ENCODE measurements around the gene PPP1CA. TPM values are rescaled to one million over a fixed set of nuclear protein-coding genes. Genes with fewer than 3 reads are reported as not detected.

The PPP1CA gene
- total RNA-seq, 4 donors from 2014 or later, result 15.9 to 180 (median 77.1) TPM

DNA sequence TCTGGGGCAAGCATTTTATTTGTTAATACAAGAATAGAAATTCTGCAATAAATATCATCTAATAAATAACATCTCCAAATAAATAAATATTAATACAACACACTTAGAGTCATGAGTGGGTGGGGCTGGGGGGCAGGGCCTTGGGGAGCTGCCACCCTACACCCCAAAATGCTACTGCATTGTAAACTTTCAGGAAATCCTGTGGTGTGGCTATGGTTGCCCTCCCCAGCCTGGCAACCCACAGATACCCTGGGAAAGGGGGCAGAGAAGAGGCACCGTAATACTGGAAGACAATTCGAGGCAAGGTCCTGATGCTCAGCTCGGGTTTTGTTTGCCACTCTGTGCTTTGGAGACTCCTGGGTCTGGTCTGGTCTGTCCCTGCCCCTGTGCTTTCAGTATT, 37.5 kb downstream of the PPP1CA start:
- H3K4me3 ChIP-seq, result no peak overlapping the region
- peak overlapping the region in 1 of 2 donors; percentile 92 for H3K27ac ChIP-seq
- no peak for TF ChIP-seq POLR2A (IDR thresholded peaks at IDR 0.05)
- no peak for DNase-seq
- H3K36me3 ChIP-seq, result no peaks in the 10 kb centered on the region
- peaks cover 5 to 16% of the 10 kb centered on the region in 2 donors for H3K4me1 ChIP-seq
- no peaks in the 10 kb centered on the region for H3K9me3 ChIP-seq
- intact Hi-C loops (cut with DNase I; ENCODE audit: low total_unique reads), result no loop called here
- H3K27me3 ChIP-seq, result no peaks in the 10 kb centered on the region

GRCh38 chr11:67357831-67358670, 43.6 kb downstream of the PPP1CA start:
- peak overlapping the region; percentile 97 to 99 for H3K27ac ChIP-seq
- peaks cover 23 to 37% of the 10 kb centered on the region in 2 donors for H3K4me1 ChIP-seq
- no peak for TF ChIP-seq POLR2A (IDR thresholded peaks at IDR 0.05)
- no peak for TF ChIP-seq CTCF (IDR thresholded peaks at IDR 0.05)
- no peak overlapping the region for H3K4me3 ChIP-seq
- intact Hi-C loops (cut with DNase I; ENCODE audit: low total_unique reads), result loop anchor here (2.0 kb wide), 1 partner anchor 25 kb away; no protein-coding TSS in a partner anchor
- H3K27me3 ChIP-seq, result no peaks in the 10 kb centered on the region
- no peaks in the 10 kb centered on the region for H3K9me3 ChIP-seq
- H3K36me3 ChIP-seq, result no peaks in the 10 kb centered on the region
- DNase-seq, result no peak

GRCh38 chr11:67356864-67357561, 44.6 kb downstream of the PPP1CA start:
- Histone ChIP-seq H3K4me3 (no peak overlapping the region), H3K27me3 (no peaks in the 10 kb centered on the region), H3K36me3 (no peaks in the 10 kb centered on the region), H3K9me3 (no peaks in the 10 kb centered on the region), H3K27ac (peak overlapping the region; percentile 97 to 99), H3K4me1 (peaks cover 24 to 37% of the 10 kb centered on the region in 2 donors)
- DNase-seq, result peak; percentile 71 to 74
- intact Hi-C loops (cut with DNase I; ENCODE audit: low total_unique reads), result loop anchor here (2.0 kb wide), 1 partner anchor 26 kb away; no protein-coding TSS in a partner anchor
- peak; percentile 90 to 97 (median 94) for TF ChIP-seq CTCF (IDR thresholded peaks at IDR 0.05)
- TF ChIP-seq POLR2A (IDR thresholded peaks at IDR 0.05), result no peak

- no peaks in the 10 kb centered on the region for H3K9me3 ChIP-seq
- H3K4me1 ChIP-seq, result peaks cover 30 to 42% of the 10 kb centered on the region in 2 donors
- H3K27ac ChIP-seq, result peak overlapping the region; percentile 97 to 99
- DNase-seq, result no peak
- no peak for TF ChIP-seq CTCF (IDR thresholded peaks at IDR 0.05)
- TF ChIP-seq POLR2A (IDR thresholded peaks at IDR 0.05), result no peak
- intact Hi-C loops (cut with DNase I; ENCODE audit: low total_unique reads), result loop anchor here (2.0 kb wide), 1 partner anchor 26 kb away; no protein-coding TSS in a partner anchor
- H3K4me3 ChIP-seq, result no peak overlapping the region
- H3K36me3 ChIP-seq, result no peaks in the 10 kb centered on the region
- no peaks in the 10 kb centered on the region for H3K27me3 ChIP-seq
Observed at GRCh38 chr11:67356387-67356863, 45.2 kb downstream of the PPP1CA start.

GRCh38 chr11:67355794-67356386, 45.8 kb downstream of the PPP1CA start:
- Histone ChIP-seq H3K27ac (peak overlapping the region; percentile 97 to 99), H3K9me3 (no peaks in the 10 kb centered on the region), H3K27me3 (no peaks in the 10 kb centered on the region), H3K36me3 (no peaks in the 10 kb centered on the region), H3K4me1 (peaks cover 31 to 42% of the 10 kb centered on the region in 2 donors), H3K4me3 (no peak overlapping the region)
- intact Hi-C loops (cut with DNase I; ENCODE audit: low total_unique reads), result loop anchor here (2.0 kb wide), 1 partner anchor 27 kb away; no protein-coding TSS in a partner anchor
- DNase-seq, result no peak
- TF ChIP-seq POLR2A (IDR thresholded peaks at IDR 0.05) (no peak), CTCF (IDR thresholded peaks at IDR 0.05) (no peak)
